Upper lobe of right lung (tissue), 1 donor: Measurements from ENCODE around the gene NELL2. TPM values are rescaled to one million over a fixed set of nuclear protein-coding genes. Genes with fewer than 3 reads are reported as not detected.

Experiments used
- ATAC-seq: fragments of 200-7000 bp; cut with Tn5 transposase; one replicate; pipeline ENCODE4 v1.9.1; 2020; ENCODE audit warnings: mild to moderate bottlenecking, moderate library complexity
- DNase-seq: peaks from one replicate; pipeline ENCODE4 v3.0.0-alpha.2; 2020
- H3K27ac ChIP-seq: fragments of 200-600 bp; one replicate; pipeline ENCODE4 v1.8.0; 2022
- H3K27me3 ChIP-seq: fragments of 200-600 bp; one replicate; pipeline ENCODE4 v1.8.0; 2022; ENCODE audit warnings: mild to moderate bottlenecking
- H3K36me3 ChIP-seq: fragments of 200-600 bp; one replicate; pipeline ENCODE4 v1.8.0; 2022
- H3K4me1 ChIP-seq: fragments of 200-600 bp; one replicate; pipeline ENCODE4 v1.8.0; 2022
- H3K4me3 ChIP-seq: fragments of 200-600 bp; one replicate; pipeline ENCODE4 v1.8.0; 2022; ENCODE audit warnings: mild to moderate bottlenecking
- H3K9me3 ChIP-seq: fragments of 200-600 bp; one replicate; pipeline ENCODE4 v1.8.0; 2022
- CTCF ChIP-seq: fragments of 200-600 bp; IDR thresholded peaks from one replicate; pipeline ENCODE4 v1.8.0; 2022; ENCODE audit warnings: antibody characterized with exemption
- intact Hi-C: fragments of 100-400 bp; cut with DNase I; formaldehyde crosslinking; loops from one replicate; pipeline ENCODE4 v1.11.0; 2022
- total RNA-seq: library from RNA; stranded (reverse); fragmentation: NEBNext Ultra II Directional; extraction: Animal tissue kit (Norgen Biotek cat#: 25700); gene quantifications from one replicate; pipeline ENCODE4 v1.2.1, GENCODE V29; 2021
- donor health status: DM: no; HTN: yes; CAD: no; lungs with severe emphysema.

NELL2 gene
- total RNA-seq, 1 donor from 2014 or later: 1.6 TPM

- Histone ChIP-seq H3K36me3 (no peaks in the 10 kb centered on the region), H3K27me3 (no peaks in the 10 kb centered on the region), H3K4me3 (no peak overlapping the region), H3K4me1 (no peaks in the 10 kb centered on the region), H3K9me3 (no peaks in the 10 kb centered on the region), H3K27ac (no peak overlapping the region)
- ATAC-seq (no peak), DNase-seq (no peak)
- no peak for TF ChIP-seq CTCF
- intact Hi-C loops: no loop called here
These were observed 97.3 kb downstream of the NELL2 start for GRCh38 chr12:44778863-44779262.

- no peaks in the 10 kb centered on the region for H3K36me3 ChIP-seq
- intact Hi-C loops: no loop called here
- no peak overlapping the region for H3K4me3 ChIP-seq
- no peak overlapping the region for H3K27ac ChIP-seq
- ATAC-seq (no peak), DNase-seq (no peak)
- H3K9me3 ChIP-seq: no peaks in the 10 kb centered on the region
- no peaks in the 10 kb centered on the region for H3K27me3 ChIP-seq
- TF ChIP-seq CTCF: no peak
- H3K4me1 ChIP-seq: no peaks in the 10 kb centered on the region
These were observed 99.1 kb downstream of the NELL2 start for GRCh38 chr12:44777044-44777443.

- no peak overlapping the region for H3K4me3 ChIP-seq
- no peak overlapping the region for H3K27ac ChIP-seq
- ATAC-seq (no peak), DNase-seq (no peak)
- no peaks in the 10 kb centered on the region for H3K9me3 ChIP-seq
- no peak for TF ChIP-seq CTCF
- intact Hi-C loops: no loop called here
- H3K4me1 ChIP-seq: no peaks in the 10 kb centered on the region
- no peaks in the 10 kb centered on the region for H3K36me3 ChIP-seq
- H3K27me3 ChIP-seq: no peaks in the 10 kb centered on the region
These were observed 100.2 kb downstream of the NELL2 start for GRCh38 chr12:44775901-44776300.

- intact Hi-C loops: no loop called here
- no peaks in the 10 kb centered on the region for H3K27me3 ChIP-seq
- H3K36me3 ChIP-seq: no peaks in the 10 kb centered on the region
- H3K4me1 ChIP-seq: no peaks in the 10 kb centered on the region
- DNase-seq (no peak), ATAC-seq (no peak)
- peak; percentile 75 for TF ChIP-seq CTCF
- H3K4me3 ChIP-seq: no peak overlapping the region
- no peak overlapping the region for H3K27ac ChIP-seq
- no peaks in the 10 kb centered on the region for H3K9me3 ChIP-seq
These were observed 101.2 kb downstream of the NELL2 start for GRCh38 chr12:44774815-44775411.

GRCh38 chr12:44771485-44772021 lies 104.6 kb downstream of the NELL2 start:
- H3K4me3 ChIP-seq: no peak overlapping the region
- DNase-seq (no peak), ATAC-seq (no peak)
- H3K36me3 ChIP-seq: no peaks in the 10 kb centered on the region
- no peak overlapping the region for H3K27ac ChIP-seq
- no peaks in the 10 kb centered on the region for H3K9me3 ChIP-seq
- intact Hi-C loops: no loop called here
- H3K27me3 ChIP-seq: no peaks in the 10 kb centered on the region
- TF ChIP-seq CTCF: no peak
- no peaks in the 10 kb centered on the region for H3K4me1 ChIP-seq

- intact Hi-C loops: no loop called here
- DNase-seq (no peak), ATAC-seq (no peak)
- H3K4me1 ChIP-seq: no peaks in the 10 kb centered on the region
- no peaks in the 10 kb centered on the region for H3K27me3 ChIP-seq
- H3K27ac ChIP-seq: no peak overlapping the region
- H3K36me3 ChIP-seq: no peaks in the 10 kb centered on the region
- no peaks in the 10 kb centered on the region for H3K9me3 ChIP-seq
- TF ChIP-seq CTCF: no peak
- no peak overlapping the region for H3K4me3 ChIP-seq
These were observed 110.3 kb downstream of the NELL2 start for GRCh38 chr12:44765796-44766195.
